Gastroesophageal sphincter (tissue), 3 donors: ENCODE results near the gene GOLGA8B.
"Not testable (repeated sequence)": the region's sequence is repeated elsewhere in the genome, so short reads cannot be mapped to it uniquely, and the experiment has no call there.

Experiments
- EP300 ChIP-seq: sonication (generic); formaldehyde crosslinking; IDR thresholded peaks from one replicate; pipeline ENCODE4 v1.6.1; 2017; ENCODE audit warnings: antibody characterized with exemption, mild to moderate bottlenecking
- POLR2A ChIP-seq, 2 donors: fragments of 450-650 bp; IDR thresholded peaks; one replicate each; pipeline ENCODE4 v1.6.1; 2017; ENCODE audit warnings: antibody characterized with exemption in 2 of 2, mild to moderate bottlenecking in 2 of 2, moderate library complexity in 1 of 2
- POLR2AphosphoS5 ChIP-seq: sonication (generic); formaldehyde crosslinking; IDR thresholded peaks from one replicate; pipeline ENCODE4 v1.6.1; 2017; ENCODE audit warnings: antibody characterized with exemption
- TF ChIP-seq, protein P1 (sequence below), 4 experiments: fragments of 200-600 bp in 2 of 4; fragments of 450-650 bp in 2 of 4; sonication (generic) in 1 of 4; IDR thresholded peaks; one replicate each; pipeline ENCODE4 v1.5.1; 2017 to 2019; ENCODE audit warnings: antibody characterized with exemption in 4 of 4, mild to moderate bottlenecking in 2 of 4, moderate library complexity in 2 of 4

DNA sequence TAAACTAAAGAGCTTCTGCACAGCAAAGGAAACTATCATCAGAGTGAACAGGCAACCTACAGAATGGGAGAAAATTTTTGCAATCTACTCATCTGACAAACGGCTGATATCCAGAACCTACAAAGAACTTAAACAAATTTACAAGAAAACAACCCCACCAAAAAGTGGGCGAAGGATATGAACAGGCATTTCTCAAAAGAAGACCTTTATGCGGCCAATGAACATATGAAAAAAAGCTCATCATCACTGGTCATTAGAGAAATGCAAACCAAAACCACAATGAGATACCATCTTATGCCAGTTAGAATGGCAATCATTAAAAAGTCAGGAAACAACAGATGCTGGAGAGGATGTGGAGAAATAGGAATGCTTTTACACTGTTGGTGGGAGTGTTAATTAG is 49.7 kb upstream of the GOLGA8B start:
- not testable (repeated sequence) for TF ChIP-seq POLR2A (IDR thresholded peaks at IDR 0.05); POLR2AphosphoS5; EP300
- TF ChIP-seq, protein P1, sequence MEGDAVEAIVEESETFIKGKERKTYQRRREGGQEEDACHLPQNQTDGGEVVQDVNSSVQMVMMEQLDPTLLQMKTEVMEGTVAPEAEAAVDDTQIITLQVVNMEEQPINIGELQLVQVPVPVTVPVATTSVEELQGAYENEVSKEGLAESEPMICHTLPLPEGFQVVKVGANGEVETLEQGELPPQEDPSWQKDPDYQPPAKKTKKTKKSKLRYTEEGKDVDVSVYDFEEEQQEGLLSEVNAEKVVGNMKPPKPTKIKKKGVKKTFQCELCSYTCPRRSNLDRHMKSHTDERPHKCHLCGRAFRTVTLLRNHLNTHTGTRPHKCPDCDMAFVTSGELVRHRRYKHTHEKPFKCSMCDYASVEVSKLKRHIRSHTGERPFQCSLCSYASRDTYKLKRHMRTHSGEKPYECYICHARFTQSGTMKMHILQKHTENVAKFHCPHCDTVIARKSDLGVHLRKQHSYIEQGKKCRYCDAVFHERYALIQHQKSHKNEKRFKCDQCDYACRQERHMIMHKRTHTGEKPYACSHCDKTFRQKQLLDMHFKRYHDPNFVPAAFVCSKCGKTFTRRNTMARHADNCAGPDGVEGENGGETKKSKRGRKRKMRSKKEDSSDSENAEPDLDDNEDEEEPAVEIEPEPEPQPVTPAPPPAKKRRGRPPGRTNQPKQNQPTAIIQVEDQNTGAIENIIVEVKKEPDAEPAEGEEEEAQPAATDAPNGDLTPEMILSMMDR (IDR thresholded peaks at IDR 0.05), result not testable (repeated sequence)
